ENCODE data around the gene GPR37L1. TPM values are rescaled to one million over a fixed set of nuclear protein-coding genes. Genes with fewer than 3 reads are reported as not detected.

GPR37L1 gene
- total RNA-seq, 6 experiments from 2014 or later = not detected

DNA sequence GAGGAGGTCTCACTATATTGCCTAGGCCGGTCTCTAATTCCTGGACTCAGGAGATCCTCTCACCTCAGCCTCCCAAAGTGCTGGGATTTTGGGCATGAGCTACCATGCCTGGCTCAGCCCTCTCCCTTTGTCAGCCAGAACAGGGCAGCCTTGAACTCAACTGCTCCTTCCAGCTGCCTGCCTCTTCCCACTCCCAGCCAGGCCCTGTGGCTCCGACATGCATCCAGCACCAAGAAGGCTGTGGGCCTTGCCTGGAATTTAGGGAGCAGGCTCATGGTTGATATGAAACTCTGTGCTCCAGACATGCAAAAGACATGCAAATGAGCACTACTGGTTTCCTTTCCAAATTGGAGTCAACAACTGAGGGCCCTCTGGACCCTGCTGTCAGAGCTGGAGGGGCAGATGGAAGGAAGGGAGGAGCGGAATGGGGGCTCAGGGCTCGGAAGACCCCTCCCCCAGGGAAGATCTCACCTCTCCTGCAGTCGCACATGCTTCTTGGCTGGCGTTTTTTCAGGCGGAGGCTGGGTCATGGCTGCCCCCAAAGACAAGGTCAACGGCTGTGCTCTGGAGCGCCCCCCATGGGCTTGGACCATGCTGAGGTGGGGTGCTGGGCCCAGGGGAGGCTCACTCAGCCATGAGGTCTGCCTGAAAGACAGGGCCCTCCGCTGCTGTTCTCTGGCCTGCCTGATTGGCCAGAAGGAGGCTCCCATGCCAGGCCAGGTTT is 36.3 kb downstream of the GPR37L1 start:
- TF ChIP-seq, protein P1, sequence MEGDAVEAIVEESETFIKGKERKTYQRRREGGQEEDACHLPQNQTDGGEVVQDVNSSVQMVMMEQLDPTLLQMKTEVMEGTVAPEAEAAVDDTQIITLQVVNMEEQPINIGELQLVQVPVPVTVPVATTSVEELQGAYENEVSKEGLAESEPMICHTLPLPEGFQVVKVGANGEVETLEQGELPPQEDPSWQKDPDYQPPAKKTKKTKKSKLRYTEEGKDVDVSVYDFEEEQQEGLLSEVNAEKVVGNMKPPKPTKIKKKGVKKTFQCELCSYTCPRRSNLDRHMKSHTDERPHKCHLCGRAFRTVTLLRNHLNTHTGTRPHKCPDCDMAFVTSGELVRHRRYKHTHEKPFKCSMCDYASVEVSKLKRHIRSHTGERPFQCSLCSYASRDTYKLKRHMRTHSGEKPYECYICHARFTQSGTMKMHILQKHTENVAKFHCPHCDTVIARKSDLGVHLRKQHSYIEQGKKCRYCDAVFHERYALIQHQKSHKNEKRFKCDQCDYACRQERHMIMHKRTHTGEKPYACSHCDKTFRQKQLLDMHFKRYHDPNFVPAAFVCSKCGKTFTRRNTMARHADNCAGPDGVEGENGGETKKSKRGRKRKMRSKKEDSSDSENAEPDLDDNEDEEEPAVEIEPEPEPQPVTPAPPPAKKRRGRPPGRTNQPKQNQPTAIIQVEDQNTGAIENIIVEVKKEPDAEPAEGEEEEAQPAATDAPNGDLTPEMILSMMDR (IDR thresholded peaks at IDR 0.05) = peak; percentile 27; the same call in 1 of the 2 replicates
- Mint-ChIP-seq H3K36me3 (ENCODE audit: low read depth) (no peaks in the 10 kb centered on the region), H3K27me3 (ENCODE audit: insufficient read depth) (peaks cover 30% of the 10 kb centered on the region), H3K9me3 (no peaks in the 10 kb centered on the region), H3K4me3 (no peak overlapping the region), H3K27ac (no peak overlapping the region), H3K4me1 (ENCODE audit: low read depth) (peaks cover 10% of the 10 kb centered on the region; the same call in 1 of the 2 replicates)
- no peak for DNase-seq

GRCh38 chr1:202159534-202160371 is 37.0 kb downstream of the GPR37L1 start:
- no peak for DNase-seq
- Mint-ChIP-seq H3K36me3 (ENCODE audit: low read depth) (no peaks in the 10 kb centered on the region), H3K4me3 (no peak overlapping the region), H3K9me3 (no peaks in the 10 kb centered on the region), H3K27ac (no peak overlapping the region), H3K27me3 (ENCODE audit: insufficient read depth) (peaks cover 33% of the 10 kb centered on the region), H3K4me1 (ENCODE audit: low read depth) (peaks cover 7% of the 10 kb centered on the region; the same call in 1 of the 2 replicates)
- TF ChIP-seq, protein P1 (IDR thresholded peaks at IDR 0.05) = no peak

- Mint-ChIP-seq H3K9me3 (no peaks in the 10 kb centered on the region), H3K36me3 (ENCODE audit: low read depth) (no peaks in the 10 kb centered on the region), H3K4me3 (no peak within 1 kb of the TSS), H3K4me1 (ENCODE audit: low read depth) (peaks cover under 1% of the 10 kb centered on the region; the same call in 1 of the 2 replicates), H3K27me3 (ENCODE audit: insufficient read depth) (peaks cover 27% of the 10 kb centered on the region), H3K27ac (no peak within 1 kb of the TSS)
- TF ChIP-seq, protein P1 (IDR thresholded peaks at IDR 0.05) = peak; percentile 19; the same call in 1 of the 2 replicates
- DNase-seq = no peak
Observed at GRCh38 chr1:202160377-202160940, 37.7 kb downstream of the GPR37L1 start, which contains the start of gene PTPN7. PTPN7 (minus strand) TSS chr1:202160602; CDS start chr1:202159402, 1,200 bp downstream.

GRCh38 chr1:202161151-202162046 is 38.7 kb downstream of the GPR37L1 start:
- Mint-ChIP-seq H3K27me3 (ENCODE audit: insufficient read depth) (peaks cover 26% of the 10 kb centered on the region), H3K4me1 (ENCODE audit: low read depth) (no peaks in the 10 kb centered on the region), H3K4me3 (no peak overlapping the region), H3K9me3 (no peaks in the 10 kb centered on the region), H3K36me3 (ENCODE audit: low read depth) (no peaks in the 10 kb centered on the region), H3K27ac (no peak overlapping the region)
- TF ChIP-seq, protein P1 (IDR thresholded peaks at IDR 0.05) = no peak
- DNase-seq = no peak

- TF ChIP-seq, protein P1 (IDR thresholded peaks at IDR 0.05) = no peak
- Mint-ChIP-seq H3K27ac (no peak overlapping the region), H3K4me3 (no peak overlapping the region), H3K4me1 (ENCODE audit: low read depth) (no peaks in the 10 kb centered on the region), H3K36me3 (ENCODE audit: low read depth) (no peaks in the 10 kb centered on the region), H3K27me3 (ENCODE audit: insufficient read depth) (peaks cover 32% of the 10 kb centered on the region), H3K9me3 (no peaks in the 10 kb centered on the region)
- DNase-seq = no peak
Observed at GRCh38 chr1:202162047-202162417, 39.3 kb downstream of the GPR37L1 start.
